ENCODE measurements around the gene KNDC1.

Gene KNDC1

DNA sequence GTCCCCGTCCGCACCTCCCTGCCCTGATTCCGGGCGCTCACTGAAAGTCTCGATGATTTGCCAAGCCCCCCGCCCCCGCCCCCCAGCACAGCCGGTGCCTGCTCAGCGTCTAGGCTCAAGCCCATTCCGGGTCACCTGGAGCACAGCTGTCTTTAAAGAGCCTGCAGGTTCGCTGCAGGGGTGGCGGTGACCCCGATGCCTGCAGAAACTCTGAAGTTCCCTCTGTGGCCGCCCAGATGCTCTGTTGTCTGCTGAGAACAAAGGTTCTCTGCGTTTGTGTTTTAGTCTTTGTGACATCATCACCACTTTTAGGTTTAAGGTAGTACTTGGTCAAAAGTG, 78.4 kb downstream of the KNDC1 start:
- H3K27ac ChIP-seq (ENCODE audit: extremely low read depth, low read depth, low read length), result no peak overlapping the region
- CTCF ChIA-PET, result no interaction called here
- H3K36me3 ChIP-seq (ENCODE audit: control insufficient read depth in 2 of 2, insufficient read depth in 1 of 2, low read length in 2 of 2), result no peaks in the 10 kb centered on the region
- no peaks in the 10 kb centered on the region for H3K9me3 ChIP-seq (ENCODE audit: control insufficient read depth, insufficient read depth, low read depth, low read length)
- POLR2A ChIA-PET, result no interaction called here
- no peak overlapping the region for H3K4me3 ChIP-seq (ENCODE audit: low read depth, low read length)
- H3K4me1 ChIP-seq (ENCODE audit: control insufficient read depth, insufficient read depth, low read length), result no peaks in the 10 kb centered on the region
- TF ChIP-seq, protein P1, sequence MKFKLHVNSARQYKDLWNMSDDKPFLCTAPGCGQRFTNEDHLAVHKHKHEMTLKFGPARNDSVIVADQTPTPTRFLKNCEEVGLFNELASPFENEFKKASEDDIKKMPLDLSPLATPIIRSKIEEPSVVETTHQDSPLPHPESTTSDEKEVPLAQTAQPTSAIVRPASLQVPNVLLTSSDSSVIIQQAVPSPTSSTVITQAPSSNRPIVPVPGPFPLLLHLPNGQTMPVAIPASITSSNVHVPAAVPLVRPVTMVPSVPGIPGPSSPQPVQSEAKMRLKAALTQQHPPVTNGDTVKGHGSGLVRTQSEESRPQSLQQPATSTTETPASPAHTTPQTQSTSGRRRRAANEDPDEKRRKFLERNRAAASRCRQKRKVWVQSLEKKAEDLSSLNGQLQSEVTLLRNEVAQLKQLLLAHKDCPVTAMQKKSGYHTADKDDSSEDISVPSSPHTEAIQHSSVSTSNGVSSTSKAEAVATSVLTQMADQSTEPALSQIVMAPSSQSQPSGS (tag by site-specific recombination; IDR thresholded peaks at IDR 0.05; ENCODE audit: low read depth), result 0 out of 2 replicates have a peak, but pooled peaks have one; percentile 25
- TF ChIP-seq ZNF155 (tag by site-specific recombination; IDR thresholded peaks at IDR 0.05) (no peak), ZNF354C (tag by site-specific recombination; IDR thresholded peaks at IDR 0.05; ENCODE audit: borderline replicate concordance, low read depth) (no peak)

DNA sequence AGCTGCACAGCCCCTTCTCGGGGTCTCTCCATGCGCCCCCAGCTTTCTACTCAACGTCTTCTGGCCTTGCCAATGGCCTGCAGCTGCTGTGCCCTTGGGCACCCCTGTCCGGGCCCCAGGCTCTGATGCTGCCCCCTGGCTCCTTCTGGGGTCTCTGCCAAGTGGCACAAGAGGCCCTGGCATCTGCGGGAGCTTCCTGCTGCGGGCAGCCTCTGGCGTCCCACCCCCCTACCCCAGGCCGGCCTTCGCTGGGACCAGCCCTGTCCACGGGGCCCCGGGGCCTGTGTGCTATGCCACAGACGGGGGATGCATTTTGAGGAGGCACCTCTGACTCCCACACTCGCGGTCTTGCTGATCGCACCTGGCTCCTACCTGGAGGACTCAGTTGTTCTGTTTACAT, 80.0 kb downstream of the KNDC1 start:
- Histone ChIP-seq H3K36me3 (ENCODE audit: control insufficient read depth in 2 of 2, insufficient read depth in 1 of 2, low read length in 2 of 2) (no peaks in the 10 kb centered on the region), H3K4me3 (ENCODE audit: low read depth, low read length) (no peak overlapping the region), H3K27ac (ENCODE audit: extremely low read depth, low read depth, low read length) (no peak overlapping the region), H3K4me1 (ENCODE audit: control insufficient read depth, insufficient read depth, low read length) (no peaks in the 10 kb centered on the region), H3K9me3 (ENCODE audit: control insufficient read depth, insufficient read depth, low read depth, low read length) (no peaks in the 10 kb centered on the region)
- CTCF ChIA-PET, result no interaction called here
- POLR2A ChIA-PET, result no interaction called here
- TF ChIP-seq ZNF169 (tag by site-specific recombination; IDR thresholded peaks at IDR 0.05) (no peak), HOXA7 (CRISPR knock-in tag; IDR thresholded peaks at IDR 0.05; ENCODE audit: borderline replicate concordance) (no peak)
- TF ChIP-seq, protein P2, sequence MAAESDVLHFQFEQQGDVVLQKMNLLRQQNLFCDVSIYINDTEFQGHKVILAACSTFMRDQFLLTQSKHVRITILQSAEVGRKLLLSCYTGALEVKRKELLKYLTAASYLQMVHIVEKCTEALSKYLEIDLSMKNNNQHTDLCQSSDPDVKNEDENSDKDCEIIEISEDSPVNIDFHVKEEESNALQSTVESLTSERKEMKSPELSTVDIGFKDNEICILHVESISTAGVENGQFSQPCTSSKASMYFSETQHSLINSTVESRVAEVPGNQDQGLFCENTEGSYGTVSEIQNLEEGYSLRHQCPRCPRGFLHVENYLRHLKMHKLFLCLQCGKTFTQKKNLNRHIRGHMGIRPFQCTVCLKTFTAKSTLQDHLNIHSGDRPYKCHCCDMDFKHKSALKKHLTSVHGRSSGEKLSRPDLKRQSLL (tag by site-specific recombination; IDR thresholded peaks at IDR 0.05), result no peak

DNA sequence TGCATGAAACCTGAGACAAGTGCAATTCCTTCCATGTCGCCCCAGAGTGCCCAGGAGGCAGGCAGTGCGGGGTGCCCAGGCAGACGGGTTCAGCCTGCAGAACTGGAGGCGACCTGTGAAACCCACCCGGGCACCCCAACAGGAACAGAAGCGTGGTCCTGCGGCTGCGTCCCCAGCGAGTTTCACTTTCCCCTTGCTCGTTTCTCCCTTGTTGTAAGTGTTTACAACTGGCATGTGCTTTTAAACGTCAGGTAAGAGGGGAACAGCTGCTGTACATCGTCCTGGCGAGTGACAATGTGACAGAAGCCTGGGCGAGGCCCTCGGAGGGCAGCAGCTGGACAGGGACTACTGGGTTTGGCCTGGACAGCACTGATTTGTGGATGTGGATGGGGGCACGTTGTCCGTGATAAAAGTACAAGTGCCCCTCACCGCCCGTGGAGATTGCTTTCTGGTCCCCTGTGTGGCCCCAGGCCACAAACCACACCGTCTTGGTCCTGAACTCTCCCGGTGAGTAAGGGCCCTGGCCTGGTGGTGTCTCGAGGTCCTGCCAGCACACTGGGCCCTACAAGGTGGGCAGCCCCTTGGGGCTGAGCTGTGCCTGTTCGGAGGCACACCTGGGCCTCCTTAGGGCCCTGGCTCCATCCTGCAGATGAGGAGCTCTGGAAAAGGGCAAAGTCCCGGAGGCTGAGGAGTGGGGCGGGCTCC, 81.6 kb downstream of the KNDC1 start:
- Histone ChIP-seq H3K4me1 (ENCODE audit: control insufficient read depth, insufficient read depth, low read length) (no peaks in the 10 kb centered on the region), H3K36me3 (ENCODE audit: control insufficient read depth in 2 of 2, insufficient read depth in 1 of 2, low read length in 2 of 2) (no peaks in the 10 kb centered on the region), H3K9me3 (ENCODE audit: control insufficient read depth, insufficient read depth, low read depth, low read length) (no peaks in the 10 kb centered on the region), H3K27ac (ENCODE audit: extremely low read depth, low read depth, low read length) (no peak overlapping the region), H3K4me3 (ENCODE audit: low read depth, low read length) (no peak overlapping the region)
- no peak for TF ChIP-seq ZNF707 (tag by site-specific recombination; IDR thresholded peaks at IDR 0.05)
- TF ChIP-seq BCL11A (tag by site-specific recombination; IDR thresholded peaks at IDR 0.05; ENCODE audit: low read depth), result no peak
- TF ChIP-seq ZNF157 (tag by site-specific recombination; IDR thresholded peaks at IDR 0.05), result no peak
- no peak for TF ChIP-seq ZNF426 (tag by site-specific recombination; IDR thresholded peaks at IDR 0.05)
- TF ChIP-seq, protein P3, sequence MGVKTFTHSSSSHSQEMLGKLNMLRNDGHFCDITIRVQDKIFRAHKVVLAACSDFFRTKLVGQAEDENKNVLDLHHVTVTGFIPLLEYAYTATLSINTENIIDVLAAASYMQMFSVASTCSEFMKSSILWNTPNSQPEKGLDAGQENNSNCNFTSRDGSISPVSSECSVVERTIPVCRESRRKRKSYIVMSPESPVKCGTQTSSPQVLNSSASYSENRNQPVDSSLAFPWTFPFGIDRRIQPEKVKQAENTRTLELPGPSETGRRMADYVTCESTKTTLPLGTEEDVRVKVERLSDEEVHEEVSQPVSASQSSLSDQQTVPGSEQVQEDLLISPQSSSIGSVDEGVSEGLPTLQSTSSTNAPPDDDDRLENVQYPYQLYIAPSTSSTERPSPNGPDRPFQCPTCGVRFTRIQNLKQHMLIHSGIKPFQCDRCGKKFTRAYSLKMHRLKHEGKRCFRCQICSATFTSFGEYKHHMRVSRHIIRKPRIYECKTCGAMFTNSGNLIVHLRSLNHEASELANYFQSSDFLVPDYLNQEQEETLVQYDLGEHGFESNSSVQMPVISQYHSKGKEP (tag by site-specific recombination; IDR thresholded peaks at IDR 0.05), result no peak
- no peak for TF ChIP-seq ZFP37 (tag by site-specific recombination; IDR thresholded peaks at IDR 0.05)
- no peak for TF ChIP-seq ZNF138 (tag by site-specific recombination; IDR thresholded peaks at IDR 0.05; ENCODE audit: borderline replicate concordance)
- no peak for TF ChIP-seq ZFP3 (tag by site-specific recombination; IDR thresholded peaks at IDR 0.05; ENCODE audit: low read depth)
- no peak for TF ChIP-seq TRIM28 (IDR thresholded peaks at IDR 0.05; ENCODE audit: borderline replicate concordance, low read length)
- no peak; the same call in 1 of the 2 replicates for TF ChIP-seq GLIS2 (tag by site-specific recombination; IDR thresholded peaks at IDR 0.05)
- TF ChIP-seq ZNF660 (tag by site-specific recombination; IDR thresholded peaks at IDR 0.05), result no peak
- TF ChIP-seq ZNF776 (tag by site-specific recombination; IDR thresholded peaks at IDR 0.05; ENCODE audit: borderline replicate concordance), result no peak
- TF ChIP-seq ZNF544 (tag by site-specific recombination; IDR thresholded peaks at IDR 0.05), result no peak
- no peak for TF ChIP-seq ZEB2 (tag by site-specific recombination; IDR thresholded peaks at IDR 0.05)
- TF ChIP-seq ZNF792 (tag by site-specific recombination; IDR thresholded peaks at IDR 0.05), result no peak
- TF ChIP-seq ZNF558 (tag by site-specific recombination; IDR thresholded peaks at IDR 0.05), result no peak
- TF ChIP-seq, protein P4, sequence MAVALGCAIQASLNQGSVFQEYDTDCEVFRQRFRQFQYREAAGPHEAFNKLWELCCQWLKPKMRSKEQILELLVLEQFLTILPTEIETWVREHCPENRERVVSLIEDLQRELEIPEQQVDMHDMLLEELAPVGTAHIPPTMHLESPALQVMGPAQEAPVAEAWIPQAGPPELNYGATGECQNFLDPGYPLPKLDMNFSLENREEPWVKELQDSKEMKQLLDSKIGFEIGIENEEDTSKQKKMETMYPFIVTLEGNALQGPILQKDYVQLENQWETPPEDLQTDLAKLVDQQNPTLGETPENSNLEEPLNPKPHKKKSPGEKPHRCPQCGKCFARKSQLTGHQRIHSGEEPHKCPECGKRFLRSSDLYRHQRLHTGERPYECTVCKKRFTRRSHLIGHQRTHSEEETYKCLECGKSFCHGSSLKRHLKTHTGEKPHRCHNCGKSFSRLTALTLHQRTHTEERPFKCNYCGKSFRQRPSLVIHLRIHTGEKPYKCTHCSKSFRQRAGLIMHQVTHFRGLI (tag by site-specific recombination; IDR thresholded peaks at IDR 0.05), result no peak
- ChIA-PET POLR2A (no interaction called here), CTCF (interaction anchor here (1.0 kb wide), 1 partner anchor 16 kb away, joined by 3 read pairs; no protein-coding TSS in a partner anchor)
